ENCODE data around the gene ARHGEF4.

DNA sequence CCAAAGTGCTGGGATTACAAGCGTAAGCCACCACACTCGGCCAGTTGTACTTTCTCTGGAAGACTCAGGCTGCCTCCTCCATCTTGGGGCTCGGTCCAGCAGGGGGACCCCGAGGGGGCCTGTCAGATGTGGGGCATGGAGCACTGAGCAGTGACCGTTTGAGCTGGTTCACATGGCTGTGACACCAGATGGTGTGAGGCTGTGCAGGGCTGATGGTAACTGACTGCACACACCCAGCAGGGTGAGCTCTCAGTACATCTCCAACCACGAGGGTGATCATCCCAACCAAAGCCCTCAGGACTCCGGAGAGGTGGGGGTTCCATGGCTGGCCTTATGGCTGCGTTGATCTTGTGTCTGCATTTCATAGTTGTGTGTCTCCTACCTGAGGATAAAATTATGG is 193.1 kb downstream of the ARHGEF4 start:
- TF ChIP-seq, protein P1, sequence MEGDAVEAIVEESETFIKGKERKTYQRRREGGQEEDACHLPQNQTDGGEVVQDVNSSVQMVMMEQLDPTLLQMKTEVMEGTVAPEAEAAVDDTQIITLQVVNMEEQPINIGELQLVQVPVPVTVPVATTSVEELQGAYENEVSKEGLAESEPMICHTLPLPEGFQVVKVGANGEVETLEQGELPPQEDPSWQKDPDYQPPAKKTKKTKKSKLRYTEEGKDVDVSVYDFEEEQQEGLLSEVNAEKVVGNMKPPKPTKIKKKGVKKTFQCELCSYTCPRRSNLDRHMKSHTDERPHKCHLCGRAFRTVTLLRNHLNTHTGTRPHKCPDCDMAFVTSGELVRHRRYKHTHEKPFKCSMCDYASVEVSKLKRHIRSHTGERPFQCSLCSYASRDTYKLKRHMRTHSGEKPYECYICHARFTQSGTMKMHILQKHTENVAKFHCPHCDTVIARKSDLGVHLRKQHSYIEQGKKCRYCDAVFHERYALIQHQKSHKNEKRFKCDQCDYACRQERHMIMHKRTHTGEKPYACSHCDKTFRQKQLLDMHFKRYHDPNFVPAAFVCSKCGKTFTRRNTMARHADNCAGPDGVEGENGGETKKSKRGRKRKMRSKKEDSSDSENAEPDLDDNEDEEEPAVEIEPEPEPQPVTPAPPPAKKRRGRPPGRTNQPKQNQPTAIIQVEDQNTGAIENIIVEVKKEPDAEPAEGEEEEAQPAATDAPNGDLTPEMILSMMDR (IDR thresholded peaks at IDR 0.05), result no peak
- TF ChIP-seq POLR2A (IDR thresholded peaks at IDR 0.05), result no peak
